Thyroid gland (tissue), 4 donors: ENCODE measurements around the gene C19orf81.

ENCODE experiments used
- CTCF ChIP-seq, 6 experiments: fragments of 200-600 bp in 3 of 6; fragments of 450-650 bp in 3 of 6; sonication (generic) in 3 of 6; IDR thresholded peaks; one replicate each; pipeline ENCODE4 v1.5.1; 2016 to 2019; ENCODE audit warnings: antibody characterized with exemption in 6 of 6, mild to moderate bottlenecking in 2 of 6, inconsistent platforms in 1 of 6, moderate library complexity in 1 of 6
- POLR2A ChIP-seq, 2 donors: fragments of 450-650 bp; IDR thresholded peaks; one replicate each; pipeline ENCODE4 v1.6.1; 2017; ENCODE audit warnings: antibody characterized with exemption in 2 of 2, mild to moderate bottlenecking in 2 of 2, moderate library complexity in 1 of 2

- TF ChIP-seq POLR2A (IDR thresholded peaks at IDR 0.05) (no peak), CTCF (IDR thresholded peaks at IDR 0.05) (no peak)
These were observed 59.1 kb downstream of the C19orf81 start for GRCh38 chr19:50708179-50708879.
